SK-N-SH (cell line): ENCODE results near the gene PRKG1. TPM values are rescaled to one million over a fixed set of nuclear protein-coding genes. Genes with fewer than 3 reads are reported as not detected.

ENCODE experiments used
- CTCF ChIA-PET: fragments of 300-600, 350-600 bp; formaldehyde crosslinking; extraction: SDS; loops from one replicate; lab custom pipeline; 2021; lab: Yijun Ruan, JAX
- POLR2A ChIA-PET: fragments of 350-600 bp; sonication (Branson Sonifier 250); formaldehyde crosslinking; extraction: SDS; loops from one replicate; lab custom pipeline; 2020; ENCODE audit warnings: antibody characterized with exemption, inconsistent platforms; lab: Yijun Ruan, JAX
- DNase-seq: peaks from one replicate; pipeline ENCODE4 v3.0.0; 2012
- H2AFZ ChIP-seq: fragments of 200-600 bp; sonication (generic); 2 replicates; pipeline ENCODE4 v1.8.1; 2016; ENCODE audit warnings: antibody characterized with exemption, mild to moderate bottlenecking, low read depth
- H3F3A ChIP-seq: fragments of 200-600 bp; sonication (generic); replicated peaks from 2 replicates; pipeline ENCODE3; 2016; ENCODE audit warnings: antibody characterized with exemption, mild to moderate bottlenecking; ENCODE audit not compliant: insufficient read depth
- H3K27ac ChIP-seq, 2 experiments: fragments of 200-500 bp in 1 of 2; fragments of 200-600 bp in 1 of 2; sonication (Bioruptor generic) in 1 of 2; sonication (generic), shearing (Covaris generic) in 1 of 2; 2 replicates each; pipeline versions ENCODE4 v1.5.1 to v1.6.1; 2014 to 2016; ENCODE audit warnings: low read depth in 2 of 2, inconsistent platforms in 1 of 2, low read length in 1 of 2, mild to moderate bottlenecking in 1 of 2, mixed read lengths in 1 of 2
- H3K27me3 ChIP-seq: fragments of 200-600 bp; sonication (generic), shearing (Covaris generic); 2 replicates; pipeline ENCODE4 v1.6.1; 2016; ENCODE audit warnings: mixed run types; ENCODE audit not compliant: insufficient read depth
- H3K36me3 ChIP-seq, 2 experiments: fragments of 200-500 bp in 1 of 2; fragments of 200-600 bp in 1 of 2; sonication (Bioruptor generic) in 1 of 2; sonication (generic) in 1 of 2; replicated peaks in 1 of 2; 2 replicates each; pipeline versions ENCODE3 to v1.5.1; 2014 to 2016; ENCODE audit warnings: low read length in 1 of 2, mild to moderate bottlenecking in 1 of 2; ENCODE audit not compliant: insufficient read depth in 2 of 2, control insufficient read depth in 1 of 2
- H3K4me1 ChIP-seq, 2 experiments: fragments of 200-500 bp in 1 of 2; fragments of 200-600 bp in 1 of 2; sonication (Bioruptor generic) in 1 of 2; sonication (generic), shearing (Covaris generic) in 1 of 2; 2 replicates each; pipeline versions ENCODE4 v1.5.1 to v1.6.1; 2014 to 2016; ENCODE audit warnings: low read depth in 1 of 2, low read length in 1 of 2, mixed run types in 1 of 2; ENCODE audit not compliant: insufficient read depth in 2 of 2, control insufficient read depth in 1 of 2
- H3K4me2 ChIP-seq: fragments of 200-600 bp; sonication (generic), shearing (Covaris generic); 2 replicates; pipeline ENCODE4 v1.6.1; 2017; ENCODE audit warnings: mixed run types
- H3K4me3 ChIP-seq, 2 experiments: fragments of 200-500 bp in 1 of 2; fragments of 200-600 bp in 1 of 2; sonication (Bioruptor generic) in 1 of 2; sonication (generic), shearing (Covaris generic) in 1 of 2; 2 replicates each; pipeline versions ENCODE4 v1.5.1 to v1.8.1; 2014 to 2016; ENCODE audit warnings: low read depth in 2 of 2, inconsistent platforms in 1 of 2, low read length in 1 of 2, mild to moderate bottlenecking in 1 of 2, mixed read lengths in 1 of 2, moderate library complexity in 1 of 2
- H3K79me2 ChIP-seq: fragments of 200-600 bp; sonication (generic); 2 replicates; pipeline ENCODE4 v1.8.1; 2017; ENCODE audit warnings: mild to moderate bottlenecking; ENCODE audit not compliant: insufficient read depth
- H3K9ac ChIP-seq: fragments of 200-600 bp; sonication (generic); 2 replicates; pipeline ENCODE4 v1.6.1; 2017; ENCODE audit warnings: mixed run types
- H3K9me2 ChIP-seq: fragments of 200-600 bp; sonication (generic); 2 replicates; pipeline ENCODE4 v1.6.1; 2017; ENCODE audit warnings: mixed run types
- H3K9me3 ChIP-seq: fragments of 200-600 bp; sonication (generic); 2 replicates; pipeline ENCODE4 v1.6.1; 2017; ENCODE audit warnings: mixed run types, mild to moderate bottlenecking, moderate library complexity
- H4K20me1 ChIP-seq: fragments of 200-600 bp; sonication (generic); 2 replicates; pipeline ENCODE4 v1.6.1; 2017; ENCODE audit warnings: mild to moderate bottlenecking, mixed run types; ENCODE audit not compliant: insufficient read depth
- CHD2 ChIP-seq: fragments of 150-350 bp; IDR thresholded peaks from 2 replicates; pipeline ENCODE4 v1.6.1; 2018; ENCODE audit warnings: low read length; ENCODE audit not compliant: partially characterized antibody
- ELF1 ChIP-seq: IDR thresholded peaks from 2 replicates; pipeline ENCODE4 v1.4.0; 2012
- EP300 ChIP-seq, 2 experiments: IDR thresholded peaks; 2 replicates each; pipeline versions ENCODE4 v1.4.0 to v1.6.1; 2012; ENCODE audit warnings: borderline replicate concordance in 1 of 2, low read depth in 1 of 2, low read length in 1 of 2
- EZH2phosphoT487 ChIP-seq: fragments of 200-600 bp; sonication (generic); IDR thresholded peaks from 2 replicates; pipeline ENCODE4 v1.6.1; 2017; ENCODE audit warnings: low read depth, mixed run types, mild to moderate bottlenecking, antibody characterized with exemption, moderate library complexity, borderline replicate concordance
- FOSL2 ChIP-seq: IDR thresholded peaks from 2 replicates; pipeline ENCODE4 v1.4.0; 2012; ENCODE audit warnings: low read depth, mild to moderate bottlenecking, moderate library complexity, borderline replicate concordance
- FOXJ3 ChIP-seq: sonication (generic); formaldehyde crosslinking; IDR thresholded peaks from 2 replicates; pipeline ENCODE4 v1.5.1; 2020; ENCODE audit warnings: mild to moderate bottlenecking, missing genetic modification reagents
- FOXM1 ChIP-seq: IDR thresholded peaks from 2 replicates; pipeline ENCODE4 v1.4.0; 2012; ENCODE audit warnings: low read depth, mild to moderate bottlenecking
- MEF2A ChIP-seq: IDR thresholded peaks from 2 replicates; pipeline ENCODE4 v1.4.0; 2012; ENCODE audit warnings: low read depth, borderline replicate concordance
- MXI1 ChIP-seq: IDR thresholded peaks from 2 replicates; pipeline ENCODE4 v1.6.1; 2012; ENCODE audit warnings: mild to moderate bottlenecking, low read depth, low read length, improper control_type of control experiment
- NFIC ChIP-seq: IDR thresholded peaks from 2 replicates; pipeline ENCODE4 v1.4.0; 2012; ENCODE audit warnings: borderline replicate concordance
- NRF1 ChIP-seq: IDR thresholded peaks from 2 replicates; pipeline ENCODE4 v1.6.1; 2012; ENCODE audit warnings: low read depth, mild to moderate bottlenecking, low read length
- RAD21 ChIP-seq: IDR thresholded peaks from 2 replicates; pipeline ENCODE4 v1.6.1; 2012; ENCODE audit warnings: mild to moderate bottlenecking, low read length
- RCOR1 ChIP-seq: fragments of 150-350 bp; IDR thresholded peaks from 2 replicates; pipeline ENCODE4 v1.6.1; 2017; ENCODE audit warnings: antibody characterized with exemption, low read length
- RFX5 ChIP-seq: IDR thresholded peaks from 2 replicates; pipeline ENCODE4 v1.6.1; 2012; ENCODE audit warnings: mild to moderate bottlenecking, improper control_type of control experiment, low read length
- RXRA ChIP-seq: IDR thresholded peaks from 2 replicates; pipeline ENCODE4 v1.4.0; 2012; ENCODE audit warnings: low read depth, mild to moderate bottlenecking, borderline replicate concordance
- SMC3 ChIP-seq: IDR thresholded peaks from 2 replicates; pipeline ENCODE4 v1.6.1; 2012; ENCODE audit warnings: low read depth, low read length, improper control_type of control experiment
- TCF12 ChIP-seq: IDR thresholded peaks from 2 replicates; pipeline ENCODE4 v1.4.0; 2012
- WGBS: methylation state at CpG from one replicate; pipeline ENCODE4 v1.1.6; 2017; ENCODE audit warnings: low lambda C conversion rate; 5-methylcytosine and 5-hydroxymethylcytosine counted together
- polyA plus RNA-seq, 3 experiments: library from polyadenylated mRNA; depleted of rRNA; stranded (reverse); fragments of >200 nt; gene quantifications; 2 replicates each; pipeline ENCODE4 v1.2.3, GENCODE V29; 2012
- TF ChIP-seq, protein P1 (sequence below): fragments of 200-600 bp; sonication (generic); IDR thresholded peaks from 2 replicates; pipeline ENCODE4 v1.6.1; 2017; ENCODE audit warnings: antibody characterized with exemption, mild to moderate bottlenecking, moderate library complexity
- TF ChIP-seq, protein P2 (sequence below): IDR thresholded peaks from 2 replicates; pipeline ENCODE4 v1.4.0; 2012; ENCODE audit warnings: low read depth
- TF ChIP-seq, protein P3 (sequence below): fragments of 150-350 bp; IDR thresholded peaks from 2 replicates; pipeline ENCODE4 v1.6.1; 2017; ENCODE audit warnings: antibody characterized with exemption, low read length, low read depth, borderline replicate concordance
- TF ChIP-seq, protein P4 (sequence below): fragments of 150-350 bp; IDR thresholded peaks from 2 replicates; pipeline ENCODE4 v1.6.1; 2016; ENCODE audit warnings: mild to moderate bottlenecking, low read depth, low read length
- TF ChIP-seq, protein P5 (sequence below): IDR thresholded peaks from 2 replicates; pipeline ENCODE4 v1.4.0; 2012; ENCODE audit warnings: low read depth, borderline replicate concordance

Gene PRKG1
- polyA plus RNA-seq, 1 of the 3 experiments (the other 2 are of a cell fraction), result 4.1 TPM

DNA sequence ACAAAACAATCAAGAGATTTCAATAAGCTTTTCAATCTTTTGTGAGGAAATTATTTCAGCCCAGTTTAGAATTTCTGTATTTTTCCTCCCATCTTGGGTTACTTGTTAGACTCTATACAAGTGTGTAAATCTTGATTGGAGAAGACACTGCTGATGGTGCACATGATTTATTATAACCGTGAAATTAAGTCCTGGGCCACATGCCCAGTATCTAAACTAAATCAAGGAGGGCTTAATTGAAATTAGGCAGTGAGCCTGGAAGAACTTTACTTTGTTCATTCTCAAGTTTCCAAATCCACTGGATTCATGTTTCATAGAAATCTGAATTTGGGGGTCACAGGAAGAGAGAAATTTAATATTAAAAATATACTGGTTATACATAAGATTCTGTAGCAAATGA lies 580.6 kb downstream of the PRKG1 start (continued):
- TF ChIP-seq, protein P1, sequence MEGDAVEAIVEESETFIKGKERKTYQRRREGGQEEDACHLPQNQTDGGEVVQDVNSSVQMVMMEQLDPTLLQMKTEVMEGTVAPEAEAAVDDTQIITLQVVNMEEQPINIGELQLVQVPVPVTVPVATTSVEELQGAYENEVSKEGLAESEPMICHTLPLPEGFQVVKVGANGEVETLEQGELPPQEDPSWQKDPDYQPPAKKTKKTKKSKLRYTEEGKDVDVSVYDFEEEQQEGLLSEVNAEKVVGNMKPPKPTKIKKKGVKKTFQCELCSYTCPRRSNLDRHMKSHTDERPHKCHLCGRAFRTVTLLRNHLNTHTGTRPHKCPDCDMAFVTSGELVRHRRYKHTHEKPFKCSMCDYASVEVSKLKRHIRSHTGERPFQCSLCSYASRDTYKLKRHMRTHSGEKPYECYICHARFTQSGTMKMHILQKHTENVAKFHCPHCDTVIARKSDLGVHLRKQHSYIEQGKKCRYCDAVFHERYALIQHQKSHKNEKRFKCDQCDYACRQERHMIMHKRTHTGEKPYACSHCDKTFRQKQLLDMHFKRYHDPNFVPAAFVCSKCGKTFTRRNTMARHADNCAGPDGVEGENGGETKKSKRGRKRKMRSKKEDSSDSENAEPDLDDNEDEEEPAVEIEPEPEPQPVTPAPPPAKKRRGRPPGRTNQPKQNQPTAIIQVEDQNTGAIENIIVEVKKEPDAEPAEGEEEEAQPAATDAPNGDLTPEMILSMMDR, result no peak
- no peak for TF ChIP-seq CHD2
- no peak for TF ChIP-seq RXRA
- TF ChIP-seq RAD21, result peak; percentile 1; the same call in 1 of the 2 replicates
- TF ChIP-seq, protein P2, sequence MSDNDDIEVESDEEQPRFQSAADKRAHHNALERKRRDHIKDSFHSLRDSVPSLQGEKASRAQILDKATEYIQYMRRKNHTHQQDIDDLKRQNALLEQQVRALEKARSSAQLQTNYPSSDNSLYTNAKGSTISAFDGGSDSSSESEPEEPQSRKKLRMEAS, result no peak
- TF ChIP-seq, protein P3, sequence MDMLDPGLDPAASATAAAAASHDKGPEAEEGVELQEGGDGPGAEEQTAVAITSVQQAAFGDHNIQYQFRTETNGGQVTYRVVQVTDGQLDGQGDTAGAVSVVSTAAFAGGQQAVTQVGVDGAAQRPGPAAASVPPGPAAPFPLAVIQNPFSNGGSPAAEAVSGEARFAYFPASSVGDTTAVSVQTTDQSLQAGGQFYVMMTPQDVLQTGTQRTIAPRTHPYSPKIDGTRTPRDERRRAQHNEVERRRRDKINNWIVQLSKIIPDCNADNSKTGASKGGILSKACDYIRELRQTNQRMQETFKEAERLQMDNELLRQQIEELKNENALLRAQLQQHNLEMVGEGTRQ, result no peak
- no peak for TF ChIP-seq RFX5
- peak; percentile 71 to 84; a peak in 3 of 4 replicates for TF ChIP-seq EP300 (IDR thresholded peaks at IDR 0.05; ENCODE audit: borderline replicate concordance in 1 of 2, low read depth in 1 of 2, low read length in 1 of 2)
- TF ChIP-seq FOXJ3, result no peak
- TF ChIP-seq NRF1, result no peak
- TF ChIP-seq SMC3, result no peak
- TF ChIP-seq, protein P4, sequence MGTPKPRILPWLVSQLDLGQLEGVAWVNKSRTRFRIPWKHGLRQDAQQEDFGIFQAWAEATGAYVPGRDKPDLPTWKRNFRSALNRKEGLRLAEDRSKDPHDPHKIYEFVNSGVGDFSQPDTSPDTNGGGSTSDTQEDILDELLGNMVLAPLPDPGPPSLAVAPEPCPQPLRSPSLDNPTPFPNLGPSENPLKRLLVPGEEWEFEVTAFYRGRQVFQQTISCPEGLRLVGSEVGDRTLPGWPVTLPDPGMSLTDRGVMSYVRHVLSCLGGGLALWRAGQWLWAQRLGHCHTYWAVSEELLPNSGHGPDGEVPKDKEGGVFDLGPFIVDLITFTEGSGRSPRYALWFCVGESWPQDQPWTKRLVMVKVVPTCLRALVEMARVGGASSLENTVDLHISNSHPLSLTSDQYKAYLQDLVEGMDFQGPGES, result no peak
- TF ChIP-seq, protein P5, sequence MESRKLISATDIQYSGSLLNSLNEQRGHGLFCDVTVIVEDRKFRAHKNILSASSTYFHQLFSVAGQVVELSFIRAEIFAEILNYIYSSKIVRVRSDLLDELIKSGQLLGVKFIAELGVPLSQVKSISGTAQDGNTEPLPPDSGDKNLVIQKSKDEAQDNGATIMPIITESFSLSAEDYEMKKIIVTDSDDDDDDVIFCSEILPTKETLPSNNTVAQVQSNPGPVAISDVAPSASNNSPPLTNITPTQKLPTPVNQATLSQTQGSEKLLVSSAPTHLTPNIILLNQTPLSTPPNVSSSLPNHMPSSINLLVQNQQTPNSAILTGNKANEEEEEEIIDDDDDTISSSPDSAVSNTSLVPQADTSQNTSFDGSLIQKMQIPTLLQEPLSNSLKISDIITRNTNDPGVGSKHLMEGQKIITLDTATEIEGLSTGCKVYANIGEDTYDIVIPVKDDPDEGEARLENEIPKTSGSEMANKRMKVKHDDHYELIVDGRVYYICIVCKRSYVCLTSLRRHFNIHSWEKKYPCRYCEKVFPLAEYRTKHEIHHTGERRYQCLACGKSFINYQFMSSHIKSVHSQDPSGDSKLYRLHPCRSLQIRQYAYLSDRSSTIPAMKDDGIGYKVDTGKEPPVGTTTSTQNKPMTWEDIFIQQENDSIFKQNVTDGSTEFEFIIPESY, result no peak
- peak; percentile 24; the same call in 1 of the 2 replicates for TF ChIP-seq MEF2A

DNA sequence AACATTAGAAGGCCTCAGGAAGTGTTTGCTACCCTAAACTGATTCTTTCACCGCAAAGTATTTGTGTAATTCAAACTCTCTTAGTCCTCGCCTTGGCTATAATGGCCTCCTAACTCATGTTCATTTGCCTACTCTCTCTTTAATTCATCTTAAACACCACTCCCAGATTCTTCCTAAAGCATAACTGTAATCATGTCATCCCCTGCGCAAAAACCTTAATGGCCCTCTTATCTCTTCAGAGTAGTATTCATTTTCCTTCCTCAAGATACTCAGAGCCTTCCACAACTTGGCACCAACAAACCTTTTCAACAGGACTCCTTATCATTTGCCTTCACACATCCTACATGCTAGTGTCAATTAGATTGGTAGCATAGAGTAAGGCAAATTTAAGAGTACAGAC lies 582.2 kb downstream of the PRKG1 start:
- Histone ChIP-seq H3K4me2 (no peak overlapping the region), H3K27me3 (no peaks in the 10 kb centered on the region), H4K20me1 (no peaks in the 10 kb centered on the region), H3K4me3 (no peak overlapping the region), H3K27ac (peak overlapping the region in 1 of 2 experiments; percentile 84; a peak in 2 of 4 replicates), H3F3A (peaks cover 7% of the 10 kb centered on the region), H2AFZ (no peak overlapping the region), H3K9me3 (no peaks in the 10 kb centered on the region; the same call in 1 of the 2 replicates), H3K9ac (no peak overlapping the region), H3K9me2 (no peaks in the 10 kb centered on the region), H3K4me1 (peaks cover 9 to 12% of the 10 kb centered on the region in 2 experiments), H3K79me2 (no peaks in the 10 kb centered on the region), H3K36me3 (no peaks in the 10 kb centered on the region)
- ChIA-PET CTCF (interaction anchor here (1.0 kb wide), 1 partner anchor 13 kb away, joined by 4 read pairs; no protein-coding TSS in a partner anchor), POLR2A (no interaction called here)
- WGBS, result 82% methylated on average over 3 of the region's 3 CpGs
- no peak for DNase-seq
- TF ChIP-seq, protein P2, result no peak
- TF ChIP-seq NRF1 (no peak), TCF12 (no peak), RCOR1 (no peak), MXI1 (no peak), ELF1 (no peak), FOXJ3 (no peak), EZH2phosphoT487 (no peak), FOSL2 (no peak), FOXM1 (no peak), SMC3 (no peak), NFIC (no peak)
- TF ChIP-seq, protein P5, result no peak
- TF ChIP-seq, protein P4, result no peak
